Loucy (cell line): ENCODE results near the gene HIKESHI.
"Not testable (repeated sequence)": the region's sequence is repeated elsewhere in the genome, so short reads cannot be mapped to it uniquely, and the experiment has no call there.

Source experiments
- H2AFZ ChIP-seq: fragments of 200-600 bp; sonication (generic); 2 replicates; pipeline ENCODE4 v1.6.0; 2016; ENCODE audit warnings: antibody characterized with exemption, mild to moderate bottlenecking, low read length, moderate library complexity
- H3F3A ChIP-seq: fragments of 200-600 bp; 2 replicates; pipeline ENCODE4 v1.6.0; 2016; ENCODE audit warnings: antibody characterized with exemption, low read depth, mild to moderate bottlenecking
- H3K27me3 ChIP-seq: fragments of 200-600 bp; sonication (generic); 2 replicates; pipeline ENCODE4 v1.6.1; 2014; ENCODE audit warnings: low read length, mild to moderate bottlenecking; ENCODE audit not compliant: insufficient read depth, poor library complexity, severe bottlenecking
- H3K36me3 ChIP-seq: fragments of 200-600 bp; sonication (generic); 2 replicates; pipeline ENCODE4 v1.6.1; 2016; ENCODE audit warnings: low read length; ENCODE audit not compliant: insufficient read depth
- H3K4me1 ChIP-seq: fragments of 200-600 bp; sonication (generic); 2 replicates; pipeline ENCODE4 v1.5.1; 2014; ENCODE audit warnings: low read length, mild to moderate bottlenecking; ENCODE audit not compliant: insufficient read depth, poor library complexity, severe bottlenecking
- H3K4me2 ChIP-seq: fragments of 200-600 bp; sonication (generic); 2 replicates; pipeline ENCODE4 v1.6.0; 2014; ENCODE audit warnings: antibody characterized with exemption, low read length, low read depth, mild to moderate bottlenecking; ENCODE audit not compliant: poor library complexity, severe bottlenecking
- H3K4me3 ChIP-seq: fragments of 200-600 bp; sonication (generic); 2 replicates; pipeline ENCODE4 v1.5.1; 2014; ENCODE audit warnings: low read length, mild to moderate bottlenecking, mixed read lengths; ENCODE audit not compliant: poor library complexity, severe bottlenecking
- H3K79me2 ChIP-seq: fragments of 200-600 bp; sonication (generic); 2 replicates; pipeline ENCODE4 v1.6.1; 2014; ENCODE audit warnings: low read length; ENCODE audit not compliant: insufficient read depth
- H3K9ac ChIP-seq: fragments of 200-600 bp; sonication (generic); 2 replicates; pipeline ENCODE4 v1.6.0; 2014; ENCODE audit warnings: mild to moderate bottlenecking, low read depth, low read length, moderate library complexity; ENCODE audit not compliant: poor library complexity, severe bottlenecking
- H3K9me2 ChIP-seq: fragments of 200-600 bp; sonication (generic); replicated peaks from 2 replicates; pipeline ENCODE4 v1.6.1; 2016; ENCODE audit warnings: low read depth, low read length, mixed read lengths
- H3K9me3 ChIP-seq: fragments of 200-600 bp; sonication (generic); 2 replicates; pipeline ENCODE4 v1.6.1; 2014; ENCODE audit warnings: mild to moderate bottlenecking, antibody characterized with exemption, low read length, low read depth; ENCODE audit not compliant: insufficient read depth
- H4K20me1 ChIP-seq: fragments of 200-600 bp; sonication (generic); 2 replicates; pipeline ENCODE4 v1.6.0; 2014; ENCODE audit warnings: antibody characterized with exemption, low read length, mild to moderate bottlenecking; ENCODE audit not compliant: insufficient read depth, poor library complexity, severe bottlenecking
- CTCF ChIP-seq: fragments of 200-600 bp; sonication (generic); conservative IDR thresholded peaks from 2 replicates; pipeline ENCODE4 v1.5.1; 2014; ENCODE audit warnings: mild to moderate bottlenecking, antibody characterized with exemption, low read length
- EZH2phosphoT487 ChIP-seq: fragments of 200-600 bp; IDR thresholded peaks from 2 replicates; pipeline ENCODE4 v1.6.1; 2018; ENCODE audit warnings: antibody characterized with exemption, mild to moderate bottlenecking, moderate library complexity, borderline replicate concordance

HIKESHI gene

GRCh38 chr11:86341382-86341781, 39.3 kb downstream of the HIKESHI start:
- peaks cover 4% of the 10 kb centered on the region for H4K20me1 ChIP-seq
- TF ChIP-seq CTCF (no peak), EZH2phosphoT487 (no peak)
- no peak overlapping the region for H3K4me2 ChIP-seq
- no peak overlapping the region for H3K9ac ChIP-seq
- no peaks in the 10 kb centered on the region for H3K27me3 ChIP-seq
- H3K4me1 ChIP-seq = no peaks in the 10 kb centered on the region
- H3K36me3 ChIP-seq = peaks cover 19% of the 10 kb centered on the region; the same call in 1 of the 2 replicates
- no peaks in the 10 kb centered on the region for H3F3A ChIP-seq
- H3K79me2 ChIP-seq = no peaks in the 10 kb centered on the region
- H3K4me3 ChIP-seq = no peak overlapping the region
- H2AFZ ChIP-seq = no peak overlapping the region
- H3K9me2 ChIP-seq = no peaks in the 10 kb centered on the region
- H3K9me3 ChIP-seq = no peaks in the 10 kb centered on the region

DNA sequence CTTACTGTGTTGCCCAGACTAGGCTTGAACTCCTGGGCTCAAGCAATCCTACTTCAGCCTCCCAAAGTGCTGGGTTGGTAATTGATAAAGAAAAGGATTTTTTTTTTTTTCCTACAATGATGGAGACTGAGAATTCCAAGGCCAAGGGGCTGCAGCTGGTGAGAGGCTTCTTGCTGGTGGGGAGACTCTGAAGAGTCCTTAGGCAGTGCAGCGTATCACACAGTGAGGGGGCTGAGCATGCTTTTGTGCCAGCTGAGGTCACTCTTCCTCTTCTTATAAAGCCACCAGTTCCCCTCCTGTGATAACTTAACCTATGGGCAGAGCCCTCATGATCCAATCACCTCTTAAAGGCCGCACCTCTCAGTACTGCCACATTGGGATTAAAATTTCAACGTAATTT, 44.5 kb downstream of the HIKESHI start:
- no peak for TF ChIP-seq EZH2phosphoT487
- peak; percentile 25; the same call in 1 of the 2 replicates for TF ChIP-seq CTCF
- H3K79me2 ChIP-seq = no peaks in the 10 kb centered on the region
- H3K4me1 ChIP-seq = no peaks in the 10 kb centered on the region
- H3K9me3 ChIP-seq = no peaks in the 10 kb centered on the region
- H3K4me2 ChIP-seq = no peak overlapping the region
- H4K20me1 ChIP-seq = peaks cover 4% of the 10 kb centered on the region
- H3K36me3 ChIP-seq = peaks cover 15% of the 10 kb centered on the region; the same call in 1 of the 2 replicates
- no peak overlapping the region for H2AFZ ChIP-seq
- H3K9ac ChIP-seq = no peak overlapping the region
- no peaks in the 10 kb centered on the region for H3F3A ChIP-seq
- H3K27me3 ChIP-seq = no peaks in the 10 kb centered on the region
- H3K9me2 ChIP-seq = no peaks in the 10 kb centered on the region
- no peak overlapping the region for H3K4me3 ChIP-seq

- Histone ChIP-seq H3K9me2 (no peaks in the 10 kb centered on the region), H4K20me1 (no peaks in the 10 kb centered on the region), H3K27me3 (no peaks in the 10 kb centered on the region), H3K4me3 (no peak overlapping the region), H3K36me3 (no peaks in the 10 kb centered on the region), H3K9me3 (no peaks in the 10 kb centered on the region), H3K79me2 (no peaks in the 10 kb centered on the region), H3F3A (no peaks in the 10 kb centered on the region), H3K9ac (no peak overlapping the region), H3K4me2 (no peak overlapping the region), H2AFZ (no peak overlapping the region), H3K4me1 (no peaks in the 10 kb centered on the region)
- TF ChIP-seq CTCF (no peak), EZH2phosphoT487 (no peak)
These were observed 53.2 kb downstream of the HIKESHI start for GRCh38 chr11:86355256-86355655.

DNA sequence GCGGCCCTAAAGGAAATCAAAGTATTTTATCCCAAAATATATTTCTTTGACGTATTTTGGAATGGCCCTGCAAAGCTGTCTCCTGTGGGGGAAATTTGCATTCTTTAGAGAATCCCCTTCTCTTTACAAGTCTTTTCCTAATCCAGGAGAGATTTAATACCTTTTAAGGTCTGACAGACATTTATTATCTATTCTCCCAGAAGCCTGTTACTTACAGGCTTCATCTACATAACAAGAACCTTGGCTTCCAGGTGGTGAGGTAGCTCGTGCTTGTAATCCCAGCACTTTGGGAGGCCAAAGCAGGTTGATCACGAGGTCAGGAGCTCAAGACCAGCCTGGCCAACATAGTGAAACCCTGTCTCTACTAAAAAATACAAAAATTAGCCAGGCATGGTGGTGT, 55.4 kb downstream of the HIKESHI start:
- not testable (repeated sequence) for H3K4me3 ChIP-seq, H3F3A ChIP-seq, H3K36me3 ChIP-seq, H3K9ac ChIP-seq, H3K4me2 ChIP-seq, H4K20me1 ChIP-seq, H3K4me1 ChIP-seq, H3K9me3 ChIP-seq, H2AFZ ChIP-seq, H3K27me3 ChIP-seq, H3K9me2 ChIP-seq, H3K79me2 ChIP-seq
